Nucleus accumbens (tissue), 56 donors: ENCODE measurements around the gene ITK.
"Not testable (repeated sequence)": the region's sequence is repeated elsewhere in the genome, so short reads cannot be mapped to it uniquely, and the experiment has no call there.

Source experiments
- DNase-seq, 56 donors: peaks; one replicate each; lab custom pipeline; 2025; lab: John Stamatoyannopoulos, UW

Gene ITK

GRCh38 chr5:157166214-157167213, 14.1 kb upstream of the ITK start, which contains the start of gene GARIN3:
Gene GARIN3 (minus strand): TSS chr5:157166264. CDS start chr5:157166168, 96 bp downstream.
- DNase-seq, result no peak

GRCh38 chr5:157167214-157167621, 13.4 kb upstream of the ITK start:
- DNase-seq, result no peak

- no peak for DNase-seq
These were observed 12.4 kb upstream of the ITK start for GRCh38 chr5:157168286-157168685.

- DNase-seq, result no peak
These were observed 8.2 kb upstream of the ITK start for GRCh38 chr5:157172403-157172802.

- DNase-seq, result no peak
These were observed 5.5 kb upstream of the ITK start for GRCh38 chr5:157175071-157175612.

GRCh38 chr5:157177953-157178352, 2.7 kb upstream of the ITK start:
- no peak for DNase-seq

- DNase-seq, result no peak
These were observed 1.7 kb upstream of the ITK start for GRCh38 chr5:157178966-157179365.

- no peak for DNase-seq
These were observed 1.6 kb downstream of the ITK start for GRCh38 chr5:157182143-157182757.

GRCh38 chr5:157184117-157184670, 3.6 kb downstream of the ITK start:
- DNase-seq, result no peak

GRCh38 chr5:157185122-157185521, 4.5 kb downstream of the ITK start:
- DNase-seq, result not testable (repeated sequence)

- no peak for DNase-seq
These were observed 5.8 kb downstream of the ITK start for GRCh38 chr5:157186309-157187045.

GRCh38 chr5:157187046-157187754, 6.6 kb downstream of the ITK start:
- DNase-seq, result no peak

GRCh38 chr5:157188270-157188669, 7.6 kb downstream of the ITK start:
- DNase-seq, result no peak

- DNase-seq, result no peak
These were observed 8.6 kb downstream of the ITK start for GRCh38 chr5:157189223-157189622.

GRCh38 chr5:157193699-157194424, 13.2 kb downstream of the ITK start:
- no peak for DNase-seq

GRCh38 chr5:157196045-157196444, 15.4 kb downstream of the ITK start:
- DNase-seq, result no peak

GRCh38 chr5:157197086-157197485, 16.4 kb downstream of the ITK start:
- no peak for DNase-seq

- no peak for DNase-seq
These were observed 17.8 kb downstream of the ITK start for GRCh38 chr5:157198277-157198986.
